Measurements from ENCODE around the gene MAPKBP1. TPM values are rescaled to one million over a fixed set of nuclear protein-coding genes. Genes with fewer than 3 reads are reported as not detected.

MAPKBP1 gene
- total RNA-seq, 3 donors from 2014 or later: 11.5 to 29.3 (median 24.3) TPM

DNA sequence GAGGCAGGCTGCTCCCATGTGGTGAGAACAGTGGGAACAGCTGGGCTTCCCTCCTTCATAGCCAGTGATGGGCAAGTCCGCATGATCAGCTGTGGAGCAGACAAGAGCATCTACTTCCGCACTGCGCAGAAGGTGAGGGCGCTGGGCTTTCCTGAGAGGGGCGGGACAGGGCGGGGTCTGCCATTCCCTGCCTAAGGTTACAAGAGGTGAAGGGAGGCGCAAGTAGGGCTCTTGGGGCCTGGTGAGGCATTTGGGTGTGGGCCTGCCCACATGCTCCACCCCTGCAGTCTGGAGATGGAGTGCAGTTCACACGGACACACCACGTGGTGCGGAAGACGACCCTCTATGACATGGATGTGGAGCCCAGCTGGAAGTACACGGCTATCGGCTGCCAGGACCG is 43.0 kb downstream of the MAPKBP1 start:
- H3K4me1 ChIP-seq: no peaks in the 10 kb centered on the region
- intact Hi-C loops (cut with DNase I; ENCODE audit: low total_unique reads): loop anchor here (5.0 kb wide), 1 partner anchor 45 kb away; the partner anchor contains the start of gene MAPKBP1
- no peak overlapping the region for H3K27ac ChIP-seq
- no peak overlapping the region for H3K4me3 ChIP-seq
- peaks cover 12% of the 10 kb centered on the region for H3K36me3 ChIP-seq
- no peak for DNase-seq (ENCODE audit: low spot score in 2 of 2)
- no peaks in the 10 kb centered on the region for H3K27me3 ChIP-seq
- TF ChIP-seq POLR2A (IDR thresholded peaks at IDR 0.05) (no peak), CTCF (IDR thresholded peaks at IDR 0.05) (no peak), POLR2AphosphoS5 (IDR thresholded peaks at IDR 0.05) (no peak)
- H3K9me3 ChIP-seq: no peaks in the 10 kb centered on the region

- no peak for DNase-seq (ENCODE audit: low spot score in 2 of 2)
- H3K27ac ChIP-seq: no peak overlapping the region
- H3K4me1 ChIP-seq: no peaks in the 10 kb centered on the region
- TF ChIP-seq POLR2AphosphoS5 (IDR thresholded peaks at IDR 0.05): no peak
- TF ChIP-seq POLR2A (IDR thresholded peaks at IDR 0.05): no peak
- TF ChIP-seq CTCF (IDR thresholded peaks at IDR 0.05): no peak
- no peaks in the 10 kb centered on the region for H3K9me3 ChIP-seq
- no peak overlapping the region for H3K4me3 ChIP-seq
- peaks cover 12% of the 10 kb centered on the region for H3K36me3 ChIP-seq
- intact Hi-C loops (cut with DNase I; ENCODE audit: low total_unique reads): loop anchor here (5.0 kb wide), 1 partner anchor 45 kb away; the partner anchor contains the start of gene MAPKBP1
- H3K27me3 ChIP-seq: no peaks in the 10 kb centered on the region
Observed at GRCh38 chr15:41817781-41818180, 43.5 kb downstream of the MAPKBP1 start.

GRCh38 chr15:41819455-41820050 is 45.3 kb downstream of the MAPKBP1 start:
- DNase-seq (ENCODE audit: low spot score in 2 of 2): no peak
- TF ChIP-seq CTCF (IDR thresholded peaks at IDR 0.05) (no peak), POLR2A (IDR thresholded peaks at IDR 0.05) (no peak), POLR2AphosphoS5 (IDR thresholded peaks at IDR 0.05) (no peak)
- Histone ChIP-seq H3K27ac (no peak overlapping the region), H3K4me1 (no peaks in the 10 kb centered on the region), H3K4me3 (no peak overlapping the region), H3K9me3 (no peaks in the 10 kb centered on the region), H3K27me3 (no peaks in the 10 kb centered on the region), H3K36me3 (no peaks in the 10 kb centered on the region)
- intact Hi-C loops (cut with DNase I; ENCODE audit: low total_unique reads): loop anchor here (5.0 kb wide), 1 partner anchor 47 kb away; the partner anchor contains the start of gene MAPKBP1

DNA sequence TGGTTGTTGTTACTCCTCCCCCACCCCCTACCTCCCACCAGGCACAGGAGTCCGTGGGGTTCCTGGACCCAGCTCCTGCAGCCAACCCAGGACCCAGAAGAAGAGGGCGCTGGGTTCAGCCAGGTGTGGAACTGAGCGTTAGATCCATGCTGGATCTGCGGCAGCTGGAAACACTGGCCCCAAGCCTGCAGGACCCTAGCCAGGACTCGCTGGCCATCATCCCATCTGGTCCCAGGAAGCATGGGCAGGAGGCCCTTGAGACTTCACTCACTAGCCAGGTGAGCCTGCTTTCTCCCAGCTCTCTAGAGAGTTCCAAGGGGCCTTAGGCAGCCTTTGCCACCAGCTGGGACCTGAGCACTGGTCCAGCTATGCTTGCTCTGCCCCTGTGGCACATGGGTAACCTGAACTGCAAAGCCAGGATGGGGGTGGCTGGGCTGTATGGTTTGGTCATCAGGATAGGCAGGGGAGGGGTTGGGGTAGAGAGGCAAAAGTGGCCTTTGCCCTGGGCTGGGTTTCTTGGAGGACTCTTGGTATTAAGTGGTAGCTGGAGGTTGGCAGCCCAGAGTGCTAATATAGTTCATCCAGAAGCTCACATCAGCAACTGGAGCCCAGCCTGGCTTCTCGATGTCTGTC is 46.6 kb downstream of the MAPKBP1 start:
- H3K27ac ChIP-seq: no peak overlapping the region
- H3K36me3 ChIP-seq: no peaks in the 10 kb centered on the region
- intact Hi-C loops (cut with DNase I; ENCODE audit: low total_unique reads): no loop called here

More for the DNA sequence above, 46.6 kb downstream of the MAPKBP1 start:
- Histone ChIP-seq H3K9me3 (no peaks in the 10 kb centered on the region), H3K27me3 (no peaks in the 10 kb centered on the region), H3K4me1 (no peaks in the 10 kb centered on the region), H3K4me3 (no peak overlapping the region)
- DNase-seq (ENCODE audit: low spot score in 2 of 2): peak in 1 of 2 donors; percentile 71
- TF ChIP-seq POLR2A (IDR thresholded peaks at IDR 0.05): no peak
- TF ChIP-seq CTCF (IDR thresholded peaks at IDR 0.05): no peak
- TF ChIP-seq POLR2AphosphoS5 (IDR thresholded peaks at IDR 0.05): no peak
